HEK293 (cell line): ENCODE measurements around the gene CPEB3.

Source experiments
- HOXD13 ChIP-seq: sonication (generic); formaldehyde crosslinking; IDR thresholded peaks from 2 replicates; pipeline ENCODE4 v1.8.0; 2022; ENCODE audit warnings: missing genetic modification reagents, borderline replicate concordance
- INSM2 ChIP-seq: fragments of 450-650 bp; formaldehyde crosslinking; IDR thresholded peaks from 2 replicates; pipeline ENCODE4 v1.5.1; 2016; ENCODE audit warnings: missing biosample characterization, missing genetic modification characterization
- KLF16 ChIP-seq: fragments of 450-650 bp; formaldehyde crosslinking; IDR thresholded peaks from 2 replicates; pipeline ENCODE4 v1.5.1; 2017; ENCODE audit warnings: missing biosample characterization, missing genetic modification characterization
- KLF8 ChIP-seq: fragments of 450-650 bp; formaldehyde crosslinking; IDR thresholded peaks from 2 replicates; pipeline ENCODE4 v1.5.1; 2016; ENCODE audit warnings: missing biosample characterization, missing genetic modification characterization
- OVOL3 ChIP-seq: fragments of 450-650 bp; formaldehyde crosslinking; IDR thresholded peaks from 2 replicates; pipeline ENCODE4 v1.5.1; 2016; ENCODE audit warnings: missing biosample characterization, missing genetic modification characterization
- PBX3 ChIP-seq: sonication (generic); formaldehyde crosslinking; IDR thresholded peaks from 2 replicates; pipeline ENCODE4 v1.8.1; 2022; ENCODE audit warnings: mild to moderate bottlenecking, moderate library complexity, missing genetic modification reagents
- PRDM10 ChIP-seq: fragments of 450-650 bp; formaldehyde crosslinking; IDR thresholded peaks from 2 replicates; pipeline ENCODE4 v1.5.1; 2016; ENCODE audit warnings: missing biosample characterization, missing genetic modification characterization
- ZBTB17 ChIP-seq: fragments of 450-650 bp; formaldehyde crosslinking; IDR thresholded peaks from 2 replicates; pipeline ENCODE4 v1.5.1; 2016; ENCODE audit warnings: missing biosample characterization, missing genetic modification characterization
- ZBTB20 ChIP-seq: fragments of 450-650 bp; formaldehyde crosslinking; IDR thresholded peaks from 2 replicates; pipeline ENCODE4 v1.5.1; 2016; ENCODE audit warnings: missing biosample characterization, missing genetic modification characterization
- ZFHX2 ChIP-seq: fragments of 450-650 bp; formaldehyde crosslinking; conservative IDR thresholded peaks from 2 replicates; pipeline ENCODE4 v1.5.1; 2016; ENCODE audit warnings: missing biosample characterization, missing genetic modification characterization
- ZFP37 ChIP-seq: fragments of 450-650 bp; formaldehyde crosslinking; IDR thresholded peaks from 2 replicates; pipeline ENCODE4 v1.5.1; 2016; ENCODE audit warnings: missing biosample characterization, missing genetic modification characterization
- ZNF2 ChIP-seq: fragments of 450-650 bp; formaldehyde crosslinking; IDR thresholded peaks from 2 replicates; pipeline ENCODE4 v1.5.1; 2016; ENCODE audit warnings: missing biosample characterization, missing genetic modification characterization
- ZNF221 ChIP-seq: fragments of 450-650 bp; formaldehyde crosslinking; IDR thresholded peaks from 2 replicates; pipeline ENCODE4 v1.5.1; 2017; ENCODE audit warnings: missing biosample characterization, missing genetic modification characterization, borderline replicate concordance
- ZNF223 ChIP-seq: fragments of 450-650 bp; formaldehyde crosslinking; IDR thresholded peaks from 2 replicates; pipeline ENCODE4 v1.5.1; 2016; ENCODE audit warnings: missing biosample characterization, missing genetic modification characterization
- ZNF239 ChIP-seq: fragments of 450-650 bp; formaldehyde crosslinking; IDR thresholded peaks from 2 replicates; pipeline ENCODE4 v1.5.1; 2016; ENCODE audit warnings: missing biosample characterization, missing genetic modification characterization
- ZNF26 ChIP-seq: fragments of 450-650 bp; formaldehyde crosslinking; IDR thresholded peaks from 2 replicates; pipeline ENCODE4 v1.5.1; 2016; ENCODE audit warnings: missing biosample characterization, missing genetic modification characterization
- ZNF311 ChIP-seq: fragments of 450-650 bp; formaldehyde crosslinking; IDR thresholded peaks from 2 replicates; pipeline ENCODE4 v1.5.1; 2017; ENCODE audit warnings: missing biosample characterization, missing genetic modification characterization, borderline replicate concordance
- ZNF341 ChIP-seq: fragments of 450-650 bp; formaldehyde crosslinking; IDR thresholded peaks from 2 replicates; pipeline ENCODE4; 2016; ENCODE audit warnings: low read depth, missing biosample characterization, missing genetic modification characterization
- ZNF37A ChIP-seq: fragments of 450-650 bp; IDR thresholded peaks from 2 replicates; pipeline ENCODE4 v1.5.1; 2018; ENCODE audit warnings: missing biosample characterization, missing genetic modification characterization
- ZNF423 ChIP-seq: fragments of 450-650 bp; formaldehyde crosslinking; IDR thresholded peaks from 2 replicates; pipeline ENCODE4 v1.5.1; 2016; ENCODE audit warnings: missing biosample characterization, missing genetic modification characterization
- ZNF501 ChIP-seq: fragments of 450-650 bp; formaldehyde crosslinking; IDR thresholded peaks from 2 replicates; pipeline ENCODE4 v1.5.1; 2016; ENCODE audit warnings: missing biosample characterization, missing genetic modification characterization
- ZNF521 ChIP-seq: fragments of 450-650 bp; formaldehyde crosslinking; IDR thresholded peaks from 2 replicates; pipeline ENCODE4 v1.5.1; 2017; ENCODE audit warnings: missing biosample characterization, mild to moderate bottlenecking, missing genetic modification characterization
- ZNF544 ChIP-seq: fragments of 450-650 bp; formaldehyde crosslinking; IDR thresholded peaks from 2 replicates; pipeline ENCODE4 v1.5.0; 2017; ENCODE audit warnings: missing biosample characterization, missing genetic modification characterization
- ZNF560 ChIP-seq: fragments of 450-650 bp; formaldehyde crosslinking; IDR thresholded peaks from 2 replicates; pipeline ENCODE4 v1.5.1; 2017; ENCODE audit warnings: missing biosample characterization, missing genetic modification characterization, borderline replicate concordance
- ZNF596 ChIP-seq: fragments of 450-650 bp; IDR thresholded peaks from 2 replicates; pipeline ENCODE4 v1.5.0; 2018; ENCODE audit warnings: missing biosample characterization, mild to moderate bottlenecking, missing genetic modification characterization, moderate library complexity
- ZNF639 ChIP-seq: fragments of 450-650 bp; formaldehyde crosslinking; IDR thresholded peaks from 2 replicates; pipeline ENCODE4 v1.5.1; 2016; ENCODE audit warnings: missing biosample characterization, missing genetic modification characterization
- ZNF658 ChIP-seq: fragments of 450-650 bp; formaldehyde crosslinking; IDR thresholded peaks from 2 replicates; pipeline ENCODE4; 2016; ENCODE audit warnings: missing biosample characterization, missing genetic modification characterization
- ZNF768 ChIP-seq: fragments of 450-650 bp; formaldehyde crosslinking; IDR thresholded peaks from 2 replicates; pipeline ENCODE4 v1.5.1; 2018; ENCODE audit warnings: missing biosample characterization, mild to moderate bottlenecking, missing genetic modification characterization
- ZNF785 ChIP-seq: fragments of 450-650 bp; formaldehyde crosslinking; IDR thresholded peaks from 2 replicates; pipeline ENCODE4 v1.5.1; 2016; ENCODE audit warnings: missing biosample characterization, missing genetic modification characterization
- ZNF843 ChIP-seq: fragments of 450-650 bp; formaldehyde crosslinking; IDR thresholded peaks from 2 replicates; pipeline ENCODE4 v1.5.1; 2016; ENCODE audit warnings: missing biosample characterization, missing genetic modification characterization
- ZSCAN5A ChIP-seq: fragments of 450-650 bp; formaldehyde crosslinking; IDR thresholded peaks from 2 replicates; pipeline ENCODE4 v1.5.1; 2016; ENCODE audit warnings: missing biosample characterization, missing genetic modification characterization

The CPEB3 gene

GRCh38 chr10:92087750-92088395 is 203.0 kb downstream of the CPEB3 start (continued):
- peak; percentile 72 for TF ChIP-seq PRDM10 (tag by site-specific recombination)
- TF ChIP-seq ZNF341 (tag by site-specific recombination) = no peak
- TF ChIP-seq ZBTB17 (tag by site-specific recombination) = peak; percentile 83
- no peak for TF ChIP-seq ZNF221
- TF ChIP-seq PBX3 (CRISPR knock-in tag) = no peak
- TF ChIP-seq ZNF26 (tag by site-specific recombination) = no peak
- no peak for TF ChIP-seq ZNF544 (tag by site-specific recombination)
- no peak for TF ChIP-seq OVOL3 (tag by site-specific recombination)
- no peak for TF ChIP-seq ZNF239
- TF ChIP-seq ZNF223 (tag by site-specific recombination) = no peak
- TF ChIP-seq ZNF37A (tag by site-specific recombination) = no peak
- TF ChIP-seq INSM2 = no peak
- TF ChIP-seq ZBTB20 = peak; percentile 34; the same call in 1 of the 2 replicates
- no peak for TF ChIP-seq ZNF768 (tag by site-specific recombination)
- TF ChIP-seq HOXD13 (CRISPR knock-in tag) = no peak
- TF ChIP-seq ZNF560 = no peak
- TF ChIP-seq KLF8 (tag by site-specific recombination) = peak; percentile 29; the same call in 1 of the 2 replicates
- TF ChIP-seq ZNF639 (tag by site-specific recombination) = no peak
- no peak for TF ChIP-seq ZNF521 (tag by site-specific recombination)
- TF ChIP-seq ZNF785 = no peak
- TF ChIP-seq ZSCAN5A (tag by site-specific recombination) = no peak
- no peak for TF ChIP-seq ZNF311 (tag by site-specific recombination)
- TF ChIP-seq ZNF658 (tag by site-specific recombination) = no peak
- no peak for TF ChIP-seq ZNF501 (tag by site-specific recombination)
- peak; percentile 56; the same call in 1 of the 2 replicates for TF ChIP-seq ZNF2 (tag by site-specific recombination)
- no peak for TF ChIP-seq ZNF423
- TF ChIP-seq ZNF596 (tag by site-specific recombination) = no peak
- TF ChIP-seq KLF16 (tag by site-specific recombination) = no peak
- no peak for TF ChIP-seq ZFHX2 (tag by site-specific recombination)
- TF ChIP-seq ZFP37 (tag by site-specific recombination) = no peak; the same call in 1 of the 2 replicates
- TF ChIP-seq ZNF843 (tag by site-specific recombination) = no peak
